IPS-18a (cell line): ENCODE measurements around the gene SCEL.

Experiments
- H3K27ac ChIP-seq: one replicate; pipeline ENCODE4 v1.5.1; 2013; ENCODE audit warnings: low read length
- H3K27me3 ChIP-seq: one replicate; pipeline ENCODE4 v1.6.1; 2013; ENCODE audit warnings: mild to moderate bottlenecking, low read length; ENCODE audit not compliant: control insufficient read depth, insufficient read depth
- H3K36me3 ChIP-seq: one replicate; pipeline ENCODE4 v1.6.1; 2013; ENCODE audit warnings: low read depth, low read length; ENCODE audit not compliant: control insufficient read depth
- H3K4me1 ChIP-seq: one replicate; pipeline ENCODE4 v1.6.1; 2013; ENCODE audit warnings: low read depth, low read length; ENCODE audit not compliant: control insufficient read depth
- H3K4me3 ChIP-seq: one replicate; pipeline ENCODE4 v1.5.1; 2013; ENCODE audit warnings: low read length
- H3K9ac ChIP-seq: one replicate; pipeline ENCODE4 v1.6.1; 2013; ENCODE audit warnings: mild to moderate bottlenecking, low read length, moderate library complexity
- H3K9me3 ChIP-seq: one replicate; pipeline ENCODE4 v1.6.1; 2013; ENCODE audit warnings: low read depth, low read length; ENCODE audit not compliant: control insufficient read depth

Gene SCEL

GRCh38 chr13:77691871-77692270 lies 156.4 kb downstream of the SCEL start:
- Histone ChIP-seq H3K9me3 (no peaks in the 10 kb centered on the region), H3K4me1 (peaks cover 16% of the 10 kb centered on the region), H3K9ac (no peak overlapping the region), H3K36me3 (no peaks in the 10 kb centered on the region), H3K27ac (no peak overlapping the region), H3K27me3 (peaks cover 7% of the 10 kb centered on the region), H3K4me3 (no peak overlapping the region)

DNA sequence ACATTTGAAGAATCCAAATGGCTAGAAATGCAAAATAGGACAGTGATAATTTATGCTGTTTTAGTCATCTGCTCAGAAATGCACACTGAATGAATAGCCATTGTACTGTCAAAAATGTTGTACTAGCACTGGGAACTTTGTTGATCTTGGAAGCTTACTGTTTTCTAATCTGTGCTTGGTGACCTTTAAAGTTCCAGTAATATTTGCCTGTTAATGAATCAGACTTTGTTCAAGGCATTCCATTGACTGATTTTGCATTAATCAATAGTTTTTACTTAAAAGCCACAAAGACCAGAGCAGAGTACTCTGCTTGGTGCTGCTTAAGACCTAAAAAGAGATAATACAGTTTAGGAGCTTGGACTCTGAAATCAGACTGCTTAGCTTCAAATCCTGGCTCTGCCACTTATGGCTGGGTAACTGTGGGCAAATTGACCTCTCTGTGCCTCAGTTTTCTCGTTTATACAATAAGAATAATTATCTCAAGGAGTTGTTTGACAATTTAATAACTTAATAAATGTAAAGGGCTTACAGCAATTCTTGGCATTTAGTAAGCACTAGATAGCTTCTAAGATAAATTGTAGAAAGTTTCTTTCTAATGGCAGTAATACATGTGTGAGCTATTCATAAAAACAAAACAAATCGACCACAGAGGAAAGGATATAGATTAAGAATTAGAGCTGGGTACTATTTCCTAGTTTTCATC lies 157.4 kb downstream of the SCEL start:
- no peaks in the 10 kb centered on the region for H3K36me3 ChIP-seq
- peaks cover 8% of the 10 kb centered on the region for H3K27me3 ChIP-seq
- H3K4me3 ChIP-seq: no peak overlapping the region
- no peaks in the 10 kb centered on the region for H3K9me3 ChIP-seq
- H3K9ac ChIP-seq: no peak overlapping the region
- H3K27ac ChIP-seq: no peak overlapping the region
- H3K4me1 ChIP-seq: peaks cover 18% of the 10 kb centered on the region

- Histone ChIP-seq H3K4me1 (peaks cover 18% of the 10 kb centered on the region), H3K27me3 (peaks cover 8% of the 10 kb centered on the region), H3K36me3 (no peaks in the 10 kb centered on the region), H3K9me3 (no peaks in the 10 kb centered on the region), H3K9ac (no peak overlapping the region), H3K4me3 (no peak overlapping the region), H3K27ac (no peak overlapping the region)
These were observed 158.0 kb downstream of the SCEL start for GRCh38 chr13:77693449-77693940.
